Esophagus mucosa (tissue), 1 donor: ENCODE results near the gene MAP2K6. TPM values are rescaled to one million over a fixed set of nuclear protein-coding genes. Genes with fewer than 3 reads are reported as not detected.

Experiments
- ATAC-seq: fragments of 200-7000 bp; cut with Tn5 transposase; one replicate; pipeline ENCODE4 v1.9.1; 2020
- total RNA-seq: library from RNA; stranded (reverse); gene quantifications from one replicate; pipeline ENCODE4 v1.2.4, GENCODE V29; 2023
- donor health status: DM: yes; HTN: yes; CAD: no.

MAP2K6 gene
- total RNA-seq: 6.9 TPM

DNA sequence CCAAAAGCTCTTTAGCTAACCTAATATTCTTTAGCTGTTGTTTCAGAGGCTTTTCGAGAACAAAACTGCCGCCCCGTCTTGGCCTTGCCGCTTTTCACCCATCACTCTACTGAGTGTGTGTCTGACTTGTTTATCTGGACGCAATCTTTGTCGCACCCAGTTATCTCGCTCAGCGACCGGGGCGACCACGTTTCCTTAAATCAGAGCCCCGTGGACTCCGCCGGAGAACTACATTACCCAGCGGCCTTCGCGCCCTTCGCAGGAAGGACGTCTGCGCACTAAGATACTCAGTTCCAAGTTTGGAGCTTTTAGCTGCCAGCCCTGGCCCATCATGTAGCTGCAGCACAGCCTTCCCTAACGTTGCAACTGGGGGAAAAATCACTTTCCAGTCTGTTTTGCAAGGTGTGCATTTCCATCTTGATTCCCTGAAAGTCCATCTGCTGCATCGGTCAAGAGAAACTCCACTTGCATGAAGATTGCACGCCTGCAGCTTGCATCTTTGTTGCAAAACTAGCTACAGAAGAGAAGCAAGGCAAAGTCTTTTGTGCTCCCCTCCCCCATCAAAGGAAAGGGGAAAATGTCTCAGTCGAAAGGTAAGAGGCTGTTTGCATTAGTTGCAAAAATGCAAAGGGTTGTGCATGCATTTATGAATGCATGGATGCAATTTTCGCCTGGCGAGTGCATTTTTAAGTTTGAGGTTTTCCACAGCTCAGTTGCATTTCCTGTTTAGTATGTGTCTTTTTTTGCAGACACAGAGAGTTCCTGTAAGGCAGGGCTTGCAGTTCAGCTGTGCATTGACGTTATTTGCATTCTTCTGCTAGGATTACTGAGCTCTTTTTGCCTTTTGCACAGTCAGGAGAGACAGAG lies at the start of gene MAP2K6:
Gene MAP2K6, plus strand, starts transcription at position 290 of the 867 bp plus-strand sequence. Its CDS starts 288 bp downstream, at position 578.
- peak; percentile 83 for ATAC-seq

DNA sequence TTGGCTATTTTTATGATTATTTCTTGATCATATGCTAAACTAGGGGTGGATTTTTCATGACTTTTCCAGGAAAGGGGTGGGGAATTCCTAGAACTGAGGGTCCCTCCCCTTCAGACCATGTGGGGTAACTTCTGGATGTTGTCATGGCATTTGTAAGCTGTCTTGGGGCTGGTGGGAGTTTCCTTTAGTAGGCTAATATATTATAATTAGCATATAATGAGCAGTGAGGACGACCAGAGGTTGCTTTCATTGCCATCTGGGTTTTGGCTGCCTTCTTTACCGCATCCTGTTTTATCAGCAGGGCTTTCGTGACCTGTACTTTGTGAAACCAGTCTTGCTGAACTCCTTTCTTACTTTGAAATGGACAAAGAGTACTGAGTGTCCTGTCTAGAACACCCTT lies 47.2 kb upstream of the MAP2K6 start:
- no peak for ATAC-seq

DNA sequence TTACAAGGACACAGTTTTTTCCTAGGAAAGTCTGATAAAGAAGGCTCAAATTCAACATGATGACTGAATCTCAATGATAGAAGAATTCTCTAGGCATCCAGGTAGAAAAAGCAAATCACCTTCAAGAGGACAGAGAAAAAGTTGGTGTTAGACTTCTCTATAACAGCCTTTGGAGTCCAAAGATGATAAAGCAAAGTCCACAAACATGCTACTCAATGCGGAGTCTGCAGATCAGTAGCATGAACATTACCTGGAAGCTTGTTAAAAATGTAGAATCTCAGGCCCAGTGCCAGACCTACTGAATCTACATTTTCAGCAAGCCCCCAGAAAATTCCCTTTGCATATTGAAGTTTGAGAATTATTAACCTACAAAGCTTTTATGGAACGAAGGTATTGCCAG lies 41.4 kb upstream of the MAP2K6 start:
- no peak for ATAC-seq

DNA sequence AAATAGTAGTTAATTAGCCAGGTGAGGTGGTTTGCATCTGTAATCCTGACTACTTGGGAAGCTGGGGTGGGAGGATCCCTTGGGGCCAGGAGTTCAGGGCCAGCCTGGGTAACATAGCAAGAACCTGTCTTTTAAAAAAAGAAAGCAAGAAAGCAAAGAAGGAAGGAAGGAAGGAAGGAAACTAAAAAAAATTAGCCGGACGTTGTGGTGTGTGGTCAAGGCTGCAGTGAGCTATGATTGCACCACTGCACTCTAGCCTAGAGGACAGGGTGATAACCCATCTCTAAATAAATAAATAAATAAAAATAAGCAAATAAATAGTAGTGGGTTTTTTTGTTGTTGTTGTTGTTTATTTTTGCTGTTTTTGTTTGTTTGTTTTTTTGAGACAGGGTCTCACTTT lies 39.3 kb upstream of the MAP2K6 start:
- no peak for ATAC-seq

DNA sequence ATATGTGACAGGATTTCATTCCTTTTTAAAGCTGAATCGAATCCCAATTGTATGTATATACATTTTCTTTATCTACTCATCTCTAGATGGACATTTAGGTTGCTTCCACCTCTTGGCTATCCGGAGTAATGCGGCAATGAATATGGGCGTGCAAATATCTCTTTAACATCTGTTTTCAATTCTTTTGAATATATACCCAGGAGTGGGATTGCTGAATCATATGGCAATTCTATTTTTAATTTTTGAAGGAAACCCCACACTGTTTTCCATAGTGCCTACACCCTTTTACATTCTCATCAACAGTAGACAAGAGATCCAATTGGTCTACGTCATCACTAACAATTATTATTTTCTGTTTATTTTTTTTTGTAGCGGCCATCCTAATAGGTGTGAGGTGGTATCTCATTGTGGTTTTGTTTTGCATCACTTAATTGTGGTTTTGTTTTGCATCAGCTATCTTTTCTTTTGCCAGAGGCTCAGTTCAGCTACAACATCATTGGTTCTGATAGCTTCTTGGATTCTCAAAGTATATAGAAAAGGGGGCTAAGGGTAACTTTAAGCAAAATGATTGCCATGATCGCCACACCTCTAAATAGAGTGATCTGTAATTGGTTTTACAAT lies 25.6 kb upstream of the MAP2K6 start:
- no peak for ATAC-seq

DNA sequence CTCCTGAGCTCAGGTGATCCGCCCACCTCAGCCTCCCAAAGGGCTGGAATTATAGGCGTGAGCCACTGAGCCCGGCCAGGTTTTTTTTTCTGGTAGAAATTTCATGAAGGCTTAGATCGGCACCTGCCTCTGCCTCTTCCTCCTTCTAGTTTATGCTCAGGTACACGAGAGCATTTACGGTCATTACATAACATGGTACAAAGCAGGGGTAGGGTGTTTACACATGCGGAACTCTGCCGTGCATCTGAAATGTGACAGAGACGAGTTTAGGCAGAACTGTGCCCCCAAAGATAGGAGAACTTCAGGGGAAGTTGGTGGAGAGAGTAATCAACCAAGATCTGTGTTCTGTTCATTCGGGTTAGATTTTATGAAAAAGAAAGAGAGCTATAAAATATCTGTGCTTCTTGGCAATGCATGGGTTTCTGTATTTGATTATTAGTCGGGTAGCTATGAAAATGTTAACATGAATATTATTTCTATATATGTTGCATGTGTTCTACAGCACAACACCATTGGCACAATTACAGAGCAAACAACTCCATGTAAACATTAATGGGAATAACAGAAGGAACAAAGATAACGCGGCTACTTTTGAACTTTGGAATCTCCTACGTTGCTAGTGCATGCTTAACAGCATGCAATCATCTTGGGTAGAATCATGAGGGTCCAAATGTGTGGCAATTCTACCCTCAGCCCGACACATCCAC lies 23.5 kb upstream of the MAP2K6 start:
- ATAC-seq: no peak

DNA sequence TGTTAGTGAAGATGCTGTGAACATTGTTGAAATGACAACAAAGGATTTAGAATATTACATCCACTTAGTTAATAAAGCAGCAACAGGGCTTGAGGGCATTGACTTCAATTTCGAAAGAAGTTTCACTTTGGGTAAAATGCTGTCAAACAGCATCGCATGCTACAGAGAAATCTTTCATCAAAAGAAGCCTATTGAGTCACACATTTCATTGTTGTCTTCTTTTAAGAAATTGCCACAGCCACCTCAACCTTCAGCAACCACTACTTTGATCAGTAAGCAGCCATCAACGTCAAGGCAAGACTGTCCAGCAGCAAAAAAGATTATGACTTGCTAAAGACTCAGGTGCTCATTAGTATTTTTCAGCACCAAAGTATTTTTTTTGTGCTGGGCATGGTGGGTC lies 13.2 kb upstream of the MAP2K6 start:
- no peak for ATAC-seq

DNA sequence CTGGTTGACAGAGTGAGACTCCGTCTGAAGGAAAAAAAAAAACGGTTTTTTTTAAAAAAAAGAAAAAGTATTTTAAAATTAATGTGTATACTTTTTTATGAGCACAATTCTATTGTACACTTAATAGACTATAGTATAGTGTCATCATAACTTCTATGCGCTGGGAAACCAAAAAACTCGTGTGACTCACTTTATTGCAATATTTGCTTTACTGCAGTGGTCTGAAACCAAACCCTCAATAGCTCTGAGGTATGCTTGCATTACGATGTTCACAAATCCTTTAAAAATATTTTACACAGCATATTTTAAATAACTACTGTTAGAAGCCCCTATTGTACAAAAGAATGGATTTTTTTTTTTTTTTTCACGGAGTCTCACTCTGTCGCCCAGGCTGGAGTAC lies 12.4 kb upstream of the MAP2K6 start:
- no peak for ATAC-seq

DNA sequence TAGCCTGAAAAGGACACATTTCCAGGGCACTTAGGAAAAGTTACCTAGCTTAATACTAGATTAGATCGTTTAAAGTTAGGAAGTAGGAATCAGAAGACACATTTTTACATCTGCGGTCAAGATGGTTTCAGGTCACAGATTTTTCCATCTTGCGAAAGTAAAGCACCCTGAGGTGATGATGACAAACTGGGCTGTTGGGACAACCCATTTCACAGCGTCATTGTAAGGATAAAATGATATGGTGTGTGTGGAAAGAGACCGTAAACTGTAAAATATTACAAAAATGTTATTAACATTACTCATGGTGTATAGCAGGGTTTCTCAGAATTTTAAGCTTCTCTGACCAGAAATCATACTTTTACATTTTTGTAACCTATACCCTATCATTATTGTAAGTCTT lies 10.1 kb upstream of the MAP2K6 start:
- no peak for ATAC-seq

DNA sequence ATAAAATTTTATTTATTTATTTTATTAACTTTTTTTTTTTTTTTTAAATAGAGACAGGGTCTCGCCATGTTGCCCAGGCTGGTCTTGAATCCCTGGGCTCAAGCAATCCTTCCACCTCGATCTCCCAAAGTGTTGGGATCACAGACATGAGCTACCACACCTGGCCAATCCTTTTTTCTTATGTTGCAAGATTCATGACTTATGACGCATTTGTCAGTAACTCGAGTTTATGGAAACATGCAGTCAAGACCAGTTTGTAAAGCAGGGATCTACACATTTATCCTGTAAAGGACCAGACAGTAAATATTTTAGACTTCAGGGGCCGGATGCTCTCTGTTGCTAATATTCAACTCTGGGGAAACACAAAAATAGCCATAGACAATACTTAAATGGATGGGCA lies 9.4 kb upstream of the MAP2K6 start:
- no peak for ATAC-seq

DNA sequence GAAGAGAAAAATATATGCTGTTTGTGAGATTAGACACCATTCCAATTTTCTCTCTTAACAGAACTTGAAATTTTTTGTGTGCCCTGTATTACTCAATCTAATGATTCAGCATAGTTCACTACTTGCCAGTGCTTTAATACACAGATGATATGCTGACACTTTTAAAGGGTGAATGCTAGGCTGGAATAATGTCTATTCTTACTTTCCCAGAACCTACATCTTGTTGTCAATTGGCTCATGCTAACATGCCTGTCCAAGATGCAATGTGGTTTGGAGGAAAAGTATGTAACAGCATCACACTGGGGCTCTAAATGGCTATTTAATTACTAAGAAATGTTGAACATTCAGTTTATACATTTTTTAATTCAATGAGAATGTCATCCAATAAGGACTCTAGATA lies 7.6 kb upstream of the MAP2K6 start:
- ATAC-seq: no peak

DNA sequence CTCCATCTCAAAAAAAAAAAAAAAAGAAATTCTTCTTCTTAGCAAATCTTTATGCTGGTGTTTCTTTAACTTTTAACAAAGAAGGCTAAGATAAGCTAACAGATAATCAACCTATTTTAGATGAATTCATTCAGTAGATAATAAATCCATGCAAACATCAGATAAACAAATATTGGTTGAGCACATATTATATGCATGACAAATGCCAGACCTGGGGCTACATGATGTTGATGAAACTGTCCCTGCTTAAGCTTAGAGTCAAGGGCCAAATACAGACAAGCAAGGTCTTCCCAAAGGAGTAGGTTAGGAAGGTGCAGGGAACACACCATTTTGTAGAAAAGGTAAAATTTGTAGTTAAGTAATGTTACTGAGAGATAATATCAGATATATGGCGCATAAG lies 6.7 kb upstream of the MAP2K6 start:
- ATAC-seq: no peak

DNA sequence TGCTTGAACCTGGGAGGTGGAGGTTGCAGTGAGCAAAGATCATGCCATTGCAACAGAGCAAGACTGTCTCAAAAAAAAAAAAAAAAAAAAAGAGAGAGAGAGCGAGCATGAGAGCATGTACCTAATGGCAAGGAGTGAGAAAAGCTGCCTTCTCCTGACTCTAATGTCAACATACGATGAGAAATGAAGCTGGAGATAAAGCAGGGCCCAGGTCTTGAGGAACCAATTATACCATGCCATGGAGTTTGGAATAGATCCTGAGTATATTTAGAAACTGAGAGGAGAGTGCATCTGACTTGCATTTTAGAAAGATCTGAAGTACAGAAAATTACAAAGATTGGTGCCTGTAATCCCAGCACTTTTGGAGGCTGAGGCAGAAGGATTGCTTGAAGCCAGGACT lies 3.8 kb upstream of the MAP2K6 start:
- no peak for ATAC-seq

DNA sequence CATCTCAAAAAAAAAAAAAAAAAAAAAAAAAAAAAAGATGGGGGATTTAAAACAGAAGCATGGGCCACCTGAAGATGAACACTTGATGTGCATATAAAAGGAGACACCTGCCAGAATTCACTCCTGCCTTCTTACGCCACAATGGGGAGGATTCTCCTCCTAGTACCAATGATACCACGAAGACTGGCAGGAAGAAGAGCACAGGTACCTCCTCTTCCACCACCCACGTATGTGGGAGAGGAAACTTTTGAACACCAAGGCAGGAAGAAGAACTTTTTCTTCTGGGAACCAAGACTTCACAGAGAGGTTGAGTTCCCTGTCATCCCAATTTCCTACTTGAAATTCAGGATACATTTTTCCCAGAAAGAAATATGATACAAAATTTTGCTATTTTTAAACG lies 2.7 kb upstream of the MAP2K6 start:
- no peak for ATAC-seq

DNA sequence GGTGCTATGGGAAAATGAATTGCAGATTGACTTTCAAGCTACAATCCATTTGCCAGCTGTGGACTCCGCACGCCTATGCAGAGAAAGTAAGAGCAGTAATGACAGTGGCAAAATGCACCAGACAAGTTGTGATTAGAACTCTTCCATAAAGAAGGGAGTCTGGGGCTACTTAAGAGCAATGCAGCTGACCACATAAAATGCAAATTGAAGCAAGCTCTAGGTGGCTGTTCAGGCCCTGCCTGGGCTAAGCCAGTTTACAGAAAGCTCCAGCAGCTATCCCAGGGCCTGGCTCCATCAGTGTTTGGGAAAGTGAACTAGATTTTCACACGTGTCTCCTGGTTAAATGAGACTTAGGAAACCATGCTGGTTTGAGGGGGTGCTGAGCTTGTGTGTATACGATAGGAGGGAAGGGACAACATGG lies 2.2 kb upstream of the MAP2K6 start:
- ATAC-seq: no peak

DNA sequence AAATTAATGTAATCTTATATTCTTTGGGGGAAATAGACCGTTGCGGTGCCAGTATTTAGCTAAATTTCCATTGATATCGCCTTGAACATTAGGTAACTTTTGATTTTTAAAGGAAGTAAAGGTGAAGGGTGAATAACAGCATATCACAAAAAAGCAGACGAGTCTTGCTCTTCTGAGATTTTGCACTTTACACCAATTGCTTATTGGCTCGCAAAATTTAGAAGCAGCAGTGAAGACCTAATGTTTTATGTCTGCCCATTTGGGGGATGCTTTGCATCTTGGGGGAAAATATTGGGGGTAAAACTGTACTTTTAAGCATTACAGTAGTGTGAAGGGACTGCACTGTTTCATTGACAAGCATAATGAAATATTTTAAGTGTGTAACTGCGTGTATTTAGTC lies 934 bp downstream of the MAP2K6 start:
- ATAC-seq: no peak

DNA sequence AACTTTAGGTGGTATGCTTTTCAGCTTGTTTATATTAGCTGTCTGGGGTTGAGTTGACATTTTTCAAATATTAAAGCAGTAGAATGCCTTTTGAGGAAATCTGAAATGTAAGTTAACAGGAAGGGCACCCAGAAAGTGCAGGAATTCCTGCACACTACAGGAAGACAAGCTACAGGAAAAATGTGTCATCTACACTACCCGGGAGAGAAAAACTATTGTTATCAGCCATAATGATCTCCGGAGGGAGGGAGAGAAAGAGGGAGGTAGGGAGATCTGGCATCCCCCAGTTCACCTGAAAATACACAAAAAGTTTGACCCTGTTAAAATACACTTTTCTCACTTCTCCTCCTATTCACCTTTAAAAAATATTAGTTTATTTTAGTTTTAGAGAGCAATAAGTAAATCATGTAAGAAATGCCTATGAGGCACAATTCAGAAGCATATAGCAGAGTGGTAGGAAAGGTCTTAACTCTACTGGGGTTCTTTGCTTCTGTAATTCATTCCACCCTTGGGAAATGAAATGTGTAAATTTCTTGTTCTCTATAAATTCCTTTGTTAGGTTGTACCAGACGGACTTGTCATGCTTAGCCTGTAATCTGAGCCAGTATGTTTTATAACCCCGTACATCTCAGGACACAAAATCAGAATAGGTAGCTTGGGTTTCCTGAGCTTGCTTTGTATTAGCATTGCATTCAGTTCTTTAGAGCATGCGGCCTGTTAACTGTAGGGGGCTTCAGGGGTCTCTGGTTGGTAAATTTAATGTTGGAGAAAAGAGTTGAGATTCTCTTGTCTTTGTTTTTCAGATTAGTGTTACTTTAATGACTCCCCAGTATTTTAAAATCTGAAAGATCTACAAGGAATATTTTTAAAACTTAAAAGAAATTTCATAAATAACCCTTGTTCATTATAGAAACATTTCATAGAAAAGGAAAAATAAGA lies 3.3 kb downstream of the MAP2K6 start:
- no peak for ATAC-seq

DNA sequence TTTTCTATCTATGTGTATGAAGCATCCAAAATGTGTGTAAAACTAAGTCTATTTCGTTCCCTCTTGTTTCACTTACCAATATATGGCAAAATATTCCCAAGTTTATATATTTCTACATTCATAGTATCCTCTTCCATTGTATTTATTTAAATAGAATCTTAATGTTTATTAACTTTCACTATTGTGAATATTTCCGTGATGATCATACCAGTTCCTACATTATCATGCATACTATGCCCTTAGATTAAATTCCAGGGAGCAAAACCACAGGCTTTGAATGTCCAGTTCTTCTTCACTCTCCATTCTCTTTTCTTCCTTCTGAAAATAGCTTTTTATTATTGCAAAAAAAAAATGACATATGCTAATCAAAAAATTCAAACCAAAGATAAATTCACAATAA lies 4.0 kb downstream of the MAP2K6 start:
- no peak for ATAC-seq

DNA sequence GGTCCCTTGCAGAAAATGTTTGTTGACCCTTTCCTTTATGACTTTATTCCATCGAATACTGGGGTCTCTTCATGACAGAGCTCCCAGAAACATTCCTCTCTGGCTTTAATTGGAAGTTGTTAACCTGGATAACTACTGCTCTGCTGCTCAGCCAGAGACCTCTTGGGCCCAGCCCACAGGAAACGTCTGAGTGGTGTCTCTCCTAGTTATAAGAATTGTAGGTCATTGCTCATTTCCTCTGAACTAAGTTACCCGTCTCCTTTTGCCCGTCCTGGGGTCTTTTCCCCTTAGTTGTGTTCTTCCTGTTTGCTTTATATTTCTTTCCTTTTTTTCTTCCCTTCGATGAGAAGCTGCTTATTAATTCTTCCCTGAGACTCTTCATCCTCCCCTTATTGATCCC lies 9.0 kb downstream of the MAP2K6 start:
- no peak for ATAC-seq

DNA sequence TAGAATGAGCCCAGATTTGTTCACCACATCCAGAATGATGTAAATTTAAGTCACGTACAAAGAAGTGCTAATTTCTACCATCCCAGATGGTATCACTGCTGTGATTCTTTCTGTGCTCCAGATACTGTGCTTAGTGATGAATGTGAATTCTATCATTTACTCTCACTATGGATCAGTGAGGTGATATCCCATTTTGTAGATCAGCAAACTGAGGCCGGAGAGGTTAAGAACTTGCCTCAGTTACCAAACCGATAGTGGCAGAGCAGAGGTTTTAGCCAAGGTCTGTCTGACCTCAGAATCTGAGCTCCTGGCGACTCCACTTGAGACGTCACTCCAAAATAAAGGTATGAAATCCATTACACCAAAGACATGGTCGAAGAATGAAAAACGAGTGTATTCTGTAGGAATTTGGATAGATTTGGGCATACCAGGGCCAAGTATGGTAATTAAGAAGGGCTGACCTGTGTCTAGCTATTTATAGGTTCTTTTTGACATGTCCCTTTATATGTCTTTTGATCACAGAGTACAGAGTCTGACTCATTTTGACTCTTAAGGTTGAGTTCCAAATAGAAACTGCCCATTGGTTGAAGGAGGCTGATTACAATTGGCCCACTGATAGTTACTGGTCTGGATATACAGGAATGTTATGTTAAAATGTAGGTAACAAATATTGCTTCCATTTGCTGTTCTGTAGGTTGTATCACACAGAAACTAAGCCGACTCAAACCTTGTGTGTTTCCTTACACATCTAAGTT lies 10.0 kb downstream of the MAP2K6 start:
- peak; percentile 88 for ATAC-seq

DNA sequence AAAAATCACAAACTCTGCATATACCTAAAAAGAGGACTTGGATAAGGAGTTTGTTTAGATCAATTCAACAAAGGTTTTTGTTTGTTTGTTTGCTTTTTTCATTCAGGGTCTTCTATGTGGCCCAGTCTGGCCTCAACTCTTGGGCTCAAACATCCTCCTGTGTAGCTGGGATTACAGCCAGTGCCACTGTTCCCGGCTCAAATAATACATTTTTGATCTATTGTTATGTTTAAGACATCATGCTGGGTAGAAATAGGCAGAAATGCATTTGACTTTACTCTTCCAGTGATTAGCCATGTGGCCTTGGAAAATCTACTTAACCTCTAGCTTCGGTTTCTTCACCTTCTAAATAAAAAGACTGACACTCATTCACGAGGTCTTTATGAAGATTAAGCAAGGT lies 11.5 kb downstream of the MAP2K6 start:
- ATAC-seq: no peak
